CD4-positive, alpha-beta T cell treated with Interleukin-1 beta for 1 hour (primary cell): ENCODE results near the gene ADAMTSL5.
"Not testable (repeated sequence)": the region's sequence is repeated elsewhere in the genome, so short reads cannot be mapped to it uniquely, and the experiment has no call there.

Experiments
- DNase-seq, 2 donors: peaks; one replicate each; pipeline ENCODE4 v3.0.0-alpha.2; 2020 to 2022

ADAMTSL5 gene

GRCh38 chr19:1529430-1529816, 16.6 kb upstream of the ADAMTSL5 start:
- no peak for DNase-seq

- DNase-seq: no peak
Observed at GRCh38 chr19:1528596-1529429, 16.0 kb upstream of the ADAMTSL5 start.

- no peak for DNase-seq
Observed at GRCh38 chr19:1527650-1528309, 15.0 kb upstream of the ADAMTSL5 start.

DNA sequence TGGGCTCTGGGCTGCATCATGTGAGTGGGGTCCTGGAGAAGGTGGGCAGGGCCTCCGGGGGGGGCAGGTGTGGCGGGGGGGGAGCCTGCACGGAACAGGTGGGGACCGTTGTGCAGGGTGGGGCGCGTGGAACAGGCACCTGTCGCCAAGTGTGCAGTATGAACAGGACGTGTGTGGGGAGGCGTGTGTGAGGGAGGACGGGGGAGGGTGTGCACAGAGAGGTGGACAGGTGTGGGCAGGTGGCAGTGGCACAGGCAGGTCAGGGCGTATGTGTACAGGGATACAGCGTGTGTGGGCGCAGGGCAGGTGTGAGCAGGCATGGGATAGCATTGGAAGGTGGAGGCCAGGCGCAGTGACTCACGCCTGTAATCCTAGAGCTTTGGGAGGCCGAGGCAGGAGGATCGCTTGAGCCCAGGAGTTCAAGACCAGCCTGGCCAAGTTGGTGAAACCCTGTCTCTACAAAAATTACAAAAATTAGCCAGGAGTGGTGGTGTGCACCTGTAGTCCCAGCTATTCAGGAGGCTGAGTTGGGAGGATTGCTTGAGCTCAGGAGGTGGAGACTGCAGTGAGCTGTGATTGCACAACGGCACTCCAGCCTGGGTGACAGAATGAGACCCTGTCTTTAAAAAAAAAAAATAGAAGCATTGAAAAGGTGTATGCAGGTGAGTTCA, 14.3 kb upstream of the ADAMTSL5 start:
- no peak for DNase-seq

- DNase-seq: no peak
Observed at GRCh38 chr19:1526066-1526778, 13.4 kb upstream of the ADAMTSL5 start.

DNA sequence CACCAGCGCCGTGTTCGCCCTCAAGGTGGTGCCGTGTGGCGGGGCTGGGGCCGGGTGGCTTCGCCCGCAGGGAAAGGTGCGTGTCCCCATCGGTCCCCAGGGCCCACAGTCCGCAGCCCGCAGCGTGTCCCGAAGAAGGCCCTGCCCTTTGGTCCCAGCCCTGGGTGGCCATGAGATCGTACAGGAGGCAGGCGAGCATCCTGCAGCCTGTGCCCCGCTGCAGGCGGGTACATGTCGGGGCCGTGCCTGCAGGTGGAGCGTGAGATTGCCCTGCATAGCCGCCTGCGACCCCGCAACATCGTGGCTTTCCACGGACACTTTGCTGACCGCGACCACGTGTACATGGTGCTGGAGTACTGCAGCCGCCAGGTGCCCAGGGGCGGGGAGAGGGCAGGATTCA, 12.5 kb upstream of the ADAMTSL5 start:
- DNase-seq: no peak

DNA sequence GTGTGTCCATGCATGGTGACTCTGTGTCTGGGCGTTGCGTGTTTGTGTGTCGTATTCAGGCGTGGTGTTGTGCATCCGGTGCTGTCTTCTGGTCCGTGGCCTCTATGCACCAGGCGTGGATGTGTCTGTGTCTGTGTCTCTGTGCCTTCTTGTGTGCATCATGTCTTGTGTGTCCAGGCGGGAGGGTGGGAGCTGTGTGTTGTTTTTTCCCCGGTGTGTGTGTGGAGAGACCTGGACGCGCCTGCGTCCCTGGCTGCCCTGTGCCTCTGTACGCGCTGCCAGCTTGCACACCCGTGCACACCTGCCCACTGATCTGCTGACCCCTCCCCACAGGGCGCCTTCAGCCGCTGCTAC, 12.1 kb upstream of the ADAMTSL5 start:
- DNase-seq: no peak

- no peak for DNase-seq
Observed at GRCh38 chr19:1524287-1524971, 11.6 kb upstream of the ADAMTSL5 start.

DNA sequence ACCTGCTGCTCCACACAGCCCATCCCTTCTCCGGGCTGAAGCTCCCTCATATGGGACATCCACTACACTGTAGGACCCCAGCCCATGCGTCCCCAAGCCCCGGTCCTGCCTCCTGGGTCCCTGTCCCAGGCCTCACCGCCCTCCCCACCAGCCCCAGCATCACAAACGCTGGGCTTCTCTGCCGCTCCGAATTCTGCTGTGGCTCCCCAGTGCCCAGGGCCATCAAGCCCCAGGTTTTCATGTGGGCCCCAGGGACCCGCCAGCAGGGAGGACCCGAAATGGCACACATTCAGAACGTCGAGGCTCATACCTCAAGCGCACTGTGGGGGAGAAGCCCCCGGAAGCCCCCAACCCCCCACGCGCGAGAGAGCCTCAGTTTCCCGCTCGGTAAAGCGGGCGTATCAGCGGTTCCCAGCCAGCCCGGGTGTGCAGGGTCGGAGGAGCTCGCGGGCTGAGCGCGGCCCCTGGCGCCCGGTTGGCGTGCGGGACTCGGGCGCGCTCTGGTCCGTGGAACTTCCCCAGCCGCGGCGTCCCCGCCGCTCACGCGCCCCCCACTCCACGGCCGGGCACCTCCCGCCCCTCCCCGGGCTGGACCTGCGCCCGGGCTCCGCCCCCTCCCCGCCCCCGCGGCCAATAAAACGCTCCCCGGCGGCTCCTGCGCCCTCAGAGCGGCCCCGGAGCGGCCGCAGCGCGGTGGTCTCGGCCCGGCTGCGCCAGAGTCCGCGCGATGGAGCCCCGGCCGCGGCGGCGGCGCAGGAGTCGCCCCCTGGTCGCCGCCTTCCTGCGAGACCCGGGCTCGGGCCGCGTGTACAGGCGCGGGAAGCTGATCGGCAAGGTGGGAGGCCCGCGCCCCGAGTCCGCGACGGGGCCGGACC, 10.8 kb upstream of the ADAMTSL5 start, which contains the start of gene PLK5:
TSS of gene PLK5 (plus strand) at position 666 of the 875 bp plus-strand sequence. CDS start 2,920 bp downstream, outside the sequence.
- DNase-seq: no peak

DNA sequence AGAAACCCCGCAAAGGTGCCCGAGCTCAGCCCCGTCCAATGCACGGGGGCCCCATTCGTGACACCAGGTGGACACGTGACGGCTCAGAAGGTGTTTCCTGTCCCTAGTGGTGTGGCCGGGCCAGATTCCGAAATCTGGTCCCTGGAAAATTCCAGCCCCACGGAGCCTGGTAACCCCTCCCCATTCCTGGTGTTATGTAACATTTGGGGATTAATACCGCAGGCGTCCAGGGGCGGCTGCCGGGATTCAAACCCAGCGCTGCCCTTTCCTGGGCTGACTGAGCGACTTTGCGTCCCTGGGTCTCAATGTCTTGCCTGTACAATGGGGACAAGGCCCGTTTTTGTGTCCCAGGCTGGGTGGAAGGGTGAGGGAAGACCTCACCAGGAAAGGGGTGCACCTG, 10.0 kb upstream of the ADAMTSL5 start:
- DNase-seq: no peak

DNA sequence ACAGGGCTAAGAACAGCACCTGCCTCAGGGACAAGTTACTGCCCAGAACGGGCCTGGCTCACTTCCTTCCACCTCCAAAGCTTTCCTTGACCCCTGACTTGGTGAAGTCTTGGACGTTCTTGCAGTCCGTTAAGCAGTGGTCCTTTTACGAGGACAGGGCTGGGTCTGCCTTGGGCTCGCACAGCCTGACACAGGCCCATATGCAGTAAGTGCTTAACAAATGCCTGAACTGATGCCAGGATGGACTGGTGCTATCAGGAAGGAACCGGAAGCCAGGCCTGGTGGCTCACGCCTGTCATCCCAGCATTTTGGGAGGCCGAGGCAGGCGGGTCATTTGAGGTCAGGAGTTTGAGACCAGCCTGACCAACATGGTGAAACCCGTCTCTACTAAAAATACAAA, 9.2 kb upstream of the ADAMTSL5 start:
- DNase-seq: no peak

- no peak for DNase-seq
Observed at GRCh38 chr19:1521636-1522035, 8.8 kb upstream of the ADAMTSL5 start.

GRCh38 chr19:1520203-1520780, 7.5 kb upstream of the ADAMTSL5 start:
- no peak for DNase-seq

GRCh38 chr19:1519802-1520201, 7.0 kb upstream of the ADAMTSL5 start:
- DNase-seq: not testable (repeated sequence)

GRCh38 chr19:1518471-1518870, 5.7 kb upstream of the ADAMTSL5 start:
- DNase-seq: no peak

DNA sequence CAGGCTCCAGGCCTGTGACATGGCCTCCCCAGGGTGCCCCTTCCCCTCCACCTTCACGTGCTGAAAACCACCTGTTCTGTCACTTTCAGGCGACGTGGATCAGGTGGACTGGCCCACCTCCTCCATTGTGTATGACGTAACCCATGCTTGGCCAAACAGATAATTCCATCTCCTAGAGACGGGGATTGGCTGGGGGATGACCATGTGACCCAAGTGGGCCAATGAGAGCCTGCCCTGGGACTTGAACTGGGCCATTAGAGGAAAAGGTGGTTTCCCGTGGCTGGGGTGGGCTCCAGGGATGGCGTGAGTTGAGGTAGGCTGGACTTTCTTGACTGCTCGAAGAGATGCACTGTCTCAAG, 3.6 kb upstream of the ADAMTSL5 start:
- no peak for DNase-seq

- no peak for DNase-seq
Observed at GRCh38 chr19:1514986-1515721, 2.3 kb upstream of the ADAMTSL5 start.

DNA sequence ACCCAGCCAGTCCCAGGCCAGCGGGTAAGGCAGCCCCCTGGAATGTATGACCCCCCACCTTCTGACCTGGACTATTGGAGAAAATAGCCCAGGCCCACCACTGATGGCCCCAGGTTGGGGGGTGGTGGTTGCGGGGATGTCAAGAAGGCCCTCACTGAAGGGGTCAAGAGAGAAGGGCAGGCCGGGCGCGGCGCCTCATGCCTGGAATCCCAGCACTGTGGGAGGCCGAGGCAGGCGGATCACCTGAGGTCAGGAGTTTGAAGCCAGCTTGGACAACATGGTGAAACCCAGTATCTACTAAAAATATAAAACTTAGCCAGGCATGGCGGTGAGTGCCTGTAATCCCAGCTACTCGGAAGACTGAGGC, 1.5 kb upstream of the ADAMTSL5 start:
- no peak for DNase-seq

- DNase-seq: peak; percentile 65 to 68
Observed at GRCh38 chr19:1513499-1514294, 878 bp upstream of the ADAMTSL5 start.
